NCI-H69 (cell line): Measurements from ENCODE around the gene MRPL10.
A peak's percentile ranks its signal among the peaks of the same experiment; 100 is the strongest.

Experiments used
- DNase-seq: peaks from one replicate; lab custom pipeline; 2025; lab: John Stamatoyannopoulos, UW

MRPL10 gene

GRCh38 chr17:47857551-47858455, 26.5 kb upstream of the MRPL10 start:
- DNase-seq, result no peak

- no peak for DNase-seq
Observed at GRCh38 chr17:47856830-47857229, 25.5 kb upstream of the MRPL10 start.

DNA sequence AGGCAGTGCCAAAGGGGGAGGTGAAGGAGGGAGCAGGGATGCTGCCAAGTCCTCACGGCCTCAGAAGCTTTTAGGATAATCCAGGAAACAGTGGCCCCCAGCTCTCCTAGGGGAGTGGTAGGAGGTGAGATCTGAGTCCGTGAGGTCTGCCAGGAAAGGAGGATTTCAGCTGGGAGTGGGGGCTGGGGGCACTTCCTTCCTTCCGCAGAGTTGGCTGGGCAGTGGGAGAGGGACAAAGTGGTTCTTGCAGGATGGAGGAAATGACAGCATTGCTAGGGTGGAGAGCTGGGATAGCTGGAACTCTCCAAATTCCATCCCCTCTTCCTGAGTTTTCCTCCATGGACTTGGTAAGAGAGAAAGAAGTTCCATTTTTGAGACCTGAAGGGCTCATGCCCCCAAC, 24.4 kb upstream of the MRPL10 start:
- DNase-seq, result no peak

DNA sequence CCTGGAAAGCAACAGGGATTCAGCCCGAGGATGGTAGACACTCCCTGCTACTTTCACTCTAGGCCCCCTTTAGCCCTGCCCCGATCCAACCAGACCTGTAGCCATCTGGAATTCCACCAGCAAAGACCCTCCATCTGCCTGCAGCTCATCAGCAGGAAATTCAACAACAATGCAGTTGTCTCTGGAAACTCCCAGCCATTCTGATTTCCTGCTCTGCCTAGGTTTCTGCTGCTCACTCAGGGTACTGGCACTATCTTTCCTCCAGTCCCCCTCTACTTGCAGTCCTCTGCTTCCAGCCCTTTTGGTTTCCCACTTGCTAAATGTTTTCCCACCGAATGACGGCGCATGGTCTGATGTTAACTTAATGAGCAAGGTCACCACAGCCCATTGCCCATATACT, 22.3 kb upstream of the MRPL10 start:
- DNase-seq, result no peak

GRCh38 chr17:47852113-47852949, 21.0 kb upstream of the MRPL10 start:
- DNase-seq, result no peak

DNA sequence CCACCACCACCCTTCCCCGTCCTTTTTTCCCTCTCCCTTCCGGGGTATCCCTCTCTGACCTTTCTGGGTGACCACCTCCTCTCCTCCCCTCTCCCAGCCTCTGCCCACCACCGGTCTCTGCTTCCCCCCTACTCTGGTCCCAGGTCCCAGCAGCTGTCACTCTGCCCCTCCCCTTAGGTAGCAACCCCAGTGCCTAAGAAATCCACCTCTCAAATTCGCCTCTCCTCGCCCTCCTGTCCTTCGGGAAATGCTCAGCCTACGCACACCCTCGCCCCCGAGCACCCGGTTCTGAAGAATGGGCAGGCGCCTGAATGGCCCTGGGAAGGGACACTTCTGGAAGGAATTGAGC, 20.4 kb upstream of the MRPL10 start:
- no peak for DNase-seq

DNA sequence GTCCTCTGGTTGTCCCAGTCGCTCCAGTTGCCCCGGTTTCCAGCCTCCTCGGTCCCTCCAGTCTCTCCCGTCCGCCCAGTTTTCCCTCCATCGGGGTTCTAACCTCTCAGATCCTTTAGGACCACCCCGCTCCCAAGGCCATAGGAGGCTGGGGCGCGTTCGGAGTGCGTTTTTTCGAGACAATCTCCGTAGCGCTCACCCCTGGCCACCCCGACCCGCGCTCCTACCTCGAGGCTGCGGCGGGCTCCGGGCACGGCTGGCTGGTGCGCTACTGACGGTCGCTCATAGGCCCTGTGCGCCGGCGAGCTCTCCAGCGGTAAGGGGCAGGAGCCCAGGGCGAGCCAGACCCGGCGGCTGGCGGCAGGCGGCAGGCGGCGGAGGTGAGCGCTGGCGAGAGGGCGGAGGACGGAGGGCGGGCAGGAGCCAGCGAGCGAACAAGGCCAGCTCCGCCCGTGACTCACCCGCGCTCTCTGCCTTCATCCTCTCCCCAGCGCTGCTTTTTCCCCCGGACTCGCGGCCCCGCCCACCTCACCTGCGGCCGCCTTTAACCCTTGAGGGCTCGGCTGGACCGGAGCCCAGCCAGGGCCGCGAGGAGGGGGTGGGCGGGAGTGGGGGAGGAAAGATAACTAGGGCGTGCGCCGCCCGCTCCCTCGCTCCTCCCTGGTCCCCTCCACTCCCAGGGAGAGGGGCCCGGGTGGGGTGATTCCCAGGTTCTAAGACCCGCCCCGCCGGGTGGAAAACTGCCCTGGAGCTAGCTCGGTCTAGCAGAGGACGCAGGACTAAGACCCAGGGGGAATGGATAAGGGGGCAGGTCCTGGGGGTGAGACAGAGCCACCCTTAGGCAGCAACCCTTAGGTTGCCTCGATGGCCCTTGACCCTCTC, 19.6 kb upstream of the MRPL10 start, which contains the start of gene SP6:
TSS of gene SP6 (minus strand) at position 472 of the 882 bp plus-strand sequence. CDS start 2,734 bp downstream, outside the sequence.
- DNase-seq, result peak; percentile 93

- peak; percentile 70 for DNase-seq
Observed at GRCh38 chr17:47850373-47850691, 19.0 kb upstream of the MRPL10 start.

DNA sequence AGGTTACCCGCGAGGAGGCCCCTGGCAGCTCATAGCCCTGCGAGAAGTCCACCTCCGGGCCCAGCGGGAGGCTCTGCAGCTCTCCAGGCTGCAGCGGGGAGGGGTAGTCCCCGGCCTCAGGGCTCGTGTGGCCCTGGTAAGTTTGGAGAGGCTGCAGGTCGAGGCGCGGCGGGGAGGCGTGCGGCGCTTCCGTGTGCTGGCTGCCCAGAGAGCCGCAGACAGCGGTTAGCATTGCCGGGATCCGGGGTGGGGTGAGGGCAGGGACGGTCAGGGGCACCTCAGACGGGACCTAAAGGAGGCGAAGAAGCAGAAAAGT, 16.8 kb upstream of the MRPL10 start:
- no peak for DNase-seq

DNA sequence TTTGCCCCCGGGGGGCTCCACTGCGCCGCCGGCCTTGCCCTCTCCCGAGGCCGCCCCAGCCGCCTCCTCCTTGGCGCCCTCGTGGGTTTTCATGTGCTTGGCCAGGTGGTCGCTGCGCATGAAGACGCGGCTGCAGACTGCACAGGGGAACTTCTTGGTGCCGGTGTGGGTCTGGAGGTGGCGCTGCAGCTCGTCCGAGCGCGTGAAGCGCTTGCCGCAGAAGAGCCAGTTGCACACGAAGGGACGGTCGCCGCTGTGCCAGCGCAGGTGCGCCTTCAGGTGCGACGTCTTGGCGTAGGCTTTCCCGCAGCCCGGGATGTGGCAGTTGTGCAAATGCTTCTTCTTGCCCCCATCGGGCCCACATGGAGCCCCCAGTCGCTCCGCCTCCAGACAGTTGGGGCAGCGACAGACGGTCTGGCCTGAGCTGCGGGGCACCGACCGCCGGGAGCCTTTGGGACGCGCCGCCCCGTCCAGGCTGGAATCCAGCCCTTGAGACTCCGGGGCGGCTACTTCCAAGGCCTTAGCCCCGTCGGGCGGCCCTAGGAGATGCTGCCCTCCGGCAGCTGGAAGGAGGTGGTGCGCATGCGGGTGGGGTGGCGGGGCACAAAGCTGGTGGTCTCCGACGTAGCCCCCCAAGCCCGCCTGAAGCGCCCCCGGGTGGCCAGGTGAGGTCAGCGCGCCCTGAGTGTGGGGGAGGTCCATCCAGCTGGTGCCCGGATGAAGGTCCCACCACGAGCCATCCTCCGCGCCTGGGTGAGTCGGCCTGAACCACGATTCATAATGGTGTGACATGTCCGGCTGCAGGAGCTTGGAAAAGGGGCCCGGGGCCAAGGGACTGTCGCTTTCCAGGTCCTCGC, 16.2 kb upstream of the MRPL10 start:
- DNase-seq, result no peak

GRCh38 chr17:47846716-47847340, 15.5 kb upstream of the MRPL10 start:
- DNase-seq, result no peak

- DNase-seq, result no peak
Observed at GRCh38 chr17:47845716-47846075, 14.4 kb upstream of the MRPL10 start.

DNA sequence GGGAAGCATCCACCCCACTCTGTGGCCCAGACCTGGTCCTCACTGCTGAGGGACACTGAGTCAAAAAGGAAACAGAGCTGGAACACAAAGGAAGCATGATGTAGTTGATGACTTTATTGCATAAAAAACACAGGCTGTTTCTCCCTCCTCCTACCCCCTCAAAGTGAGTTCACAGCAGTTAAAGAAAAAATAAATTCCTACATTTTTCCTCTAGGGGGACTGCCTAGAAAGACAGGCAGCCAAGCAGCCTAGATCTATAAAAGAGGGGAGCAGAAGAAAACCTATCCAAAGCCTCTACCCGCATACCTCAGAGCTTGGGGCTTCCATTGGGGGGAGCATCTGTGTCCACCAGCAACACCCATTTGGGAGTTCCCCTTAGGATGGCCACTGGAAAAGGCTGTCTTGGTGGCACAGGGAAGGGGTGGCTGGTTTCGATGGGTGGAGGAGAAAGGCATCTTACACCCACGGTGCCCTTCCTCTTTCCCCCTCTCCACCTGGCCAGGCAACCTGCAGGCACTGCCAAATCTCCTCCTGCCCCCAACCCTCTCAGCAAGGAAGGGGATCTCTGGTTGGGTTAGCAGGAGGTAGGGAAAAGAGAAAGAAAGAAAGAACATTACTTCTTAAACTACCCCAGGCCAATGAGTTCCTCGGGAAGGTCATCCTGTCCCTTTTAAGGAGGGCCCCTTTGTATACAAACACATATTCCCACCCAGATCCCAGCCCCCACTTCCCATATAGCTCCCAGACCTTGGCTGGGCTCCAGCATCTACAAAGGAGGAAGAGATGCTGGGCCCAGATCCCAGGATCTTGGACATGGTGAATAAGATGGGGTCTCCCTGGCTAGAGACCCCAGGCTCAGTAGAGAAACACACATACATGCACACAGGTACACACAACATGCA, 13.7 kb upstream of the MRPL10 start:
- peak; percentile 47 for DNase-seq

- DNase-seq, result peak; percentile 44
Observed at GRCh38 chr17:47844227-47844626, 12.9 kb upstream of the MRPL10 start.

DNA sequence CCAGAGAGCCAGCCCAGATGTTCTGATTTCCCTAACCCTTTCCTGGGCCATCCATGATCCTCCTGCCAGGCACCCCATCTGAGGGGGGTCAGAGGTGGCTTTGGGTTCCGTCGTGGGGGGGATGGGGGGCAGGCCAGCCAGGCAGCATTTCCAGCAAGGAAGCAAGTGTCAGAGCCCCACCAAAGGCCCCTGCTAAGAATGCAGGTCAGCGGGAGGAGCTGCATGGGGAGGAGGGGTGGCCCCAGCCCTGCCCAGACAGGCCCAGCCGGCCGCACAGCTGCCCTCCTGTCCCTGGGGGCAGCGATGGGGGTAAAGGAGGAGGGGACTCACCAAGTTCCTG, 12.0 kb upstream of the MRPL10 start:
- DNase-seq, result peak; percentile 97

GRCh38 chr17:47841488-47842291, 10.3 kb upstream of the MRPL10 start:
- DNase-seq, result no peak

DNA sequence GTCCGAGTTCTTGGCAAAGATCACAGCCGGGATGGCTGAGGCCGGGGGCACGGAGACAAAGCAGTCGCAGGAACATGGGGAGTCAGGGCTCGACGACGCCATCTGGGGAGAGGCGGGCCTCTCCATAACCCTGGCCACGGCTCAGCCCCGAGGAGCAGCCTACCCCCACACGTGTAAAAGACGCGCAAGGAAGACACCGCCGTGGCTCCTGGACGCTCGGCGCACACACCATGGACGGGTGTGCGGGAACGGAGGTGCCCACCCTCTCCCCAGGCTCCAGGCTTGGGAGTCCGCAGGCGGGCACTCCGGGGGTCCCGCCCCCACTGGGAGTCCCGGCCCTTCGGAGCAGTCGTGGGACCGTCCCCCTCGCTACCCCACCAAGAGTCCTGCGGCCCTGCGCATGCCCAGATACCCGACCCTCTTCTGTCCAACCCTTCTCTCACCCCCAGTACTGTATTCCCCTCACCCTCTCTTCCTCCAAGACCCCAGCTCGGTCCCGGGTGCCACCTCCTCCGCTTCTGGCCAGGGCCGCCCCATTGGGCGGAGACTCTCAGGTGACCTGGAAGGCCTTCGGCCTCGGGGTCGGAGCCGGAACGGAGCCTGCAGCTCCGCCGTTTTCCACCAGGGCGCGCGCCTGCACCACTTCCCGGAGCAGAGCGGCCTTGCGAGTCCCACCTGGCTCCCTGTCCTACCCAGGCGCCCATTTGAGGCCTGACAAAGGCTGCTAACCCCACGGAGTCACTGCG, 9.6 kb upstream of the MRPL10 start, which contains the start of gene SCRN2:
TSS of gene SCRN2 (minus strand) at position 532 of the 746 bp plus-strand sequence. CDS start at position 102, 430 bp downstream.
- DNase-seq, result peak; percentile 92

- peak; percentile 62 for DNase-seq
Observed at GRCh38 chr17:47840001-47840741, 8.8 kb upstream of the MRPL10 start.
